Femur (tissue), 1 donor: ENCODE measurements around the gene CXCL5.

Experiments
- DNase-seq: peaks from one replicate; pipeline ENCODE4 v3.0.0-alpha.2; 2017

The CXCL5 gene

GRCh38 chr4:73998040-73999011 is at the start of gene CXCL5:
Gene CXCL5 (minus strand): TSS chr4:73998677. CDS start chr4:73998581, 96 bp downstream.
- DNase-seq = peak; percentile 46

GRCh38 chr4:74047152-74047551 is 48.7 kb upstream of the CXCL5 start:
- DNase-seq = no peak

GRCh38 chr4:74045772-74046171 is 47.3 kb upstream of the CXCL5 start:
- no peak for DNase-seq

- DNase-seq = no peak
These were observed 46.8 kb upstream of the CXCL5 start for GRCh38 chr4:74045247-74045646.

- no peak for DNase-seq
These were observed 46.2 kb upstream of the CXCL5 start for GRCh38 chr4:74044677-74045076.

- no peak for DNase-seq
These were observed 44.2 kb upstream of the CXCL5 start for GRCh38 chr4:74042681-74043080.

- no peak for DNase-seq
These were observed 42.9 kb upstream of the CXCL5 start for GRCh38 chr4:74041418-74041817.

GRCh38 chr4:74039315-74039763 is 40.9 kb upstream of the CXCL5 start:
- DNase-seq = no peak

- DNase-seq = peak; percentile 70
These were observed 40.2 kb upstream of the CXCL5 start, which contains the start of gene CXCL3 for GRCh38 chr4:74038425-74039314. Gene CXCL3 (minus strand): TSS chr4:74038689. CDS start chr4:74038611, 78 bp downstream.

GRCh38 chr4:74038086-74038424 is 39.6 kb upstream of the CXCL5 start:
- DNase-seq = no peak

GRCh38 chr4:74037076-74037955 is 38.8 kb upstream of the CXCL5 start:
- DNase-seq = no peak

GRCh38 chr4:74033739-74034138 is 35.3 kb upstream of the CXCL5 start:
- no peak for DNase-seq

GRCh38 chr4:74032064-74032463 is 33.6 kb upstream of the CXCL5 start:
- DNase-seq = no peak

GRCh38 chr4:74031576-74031975 is 33.1 kb upstream of the CXCL5 start:
- no peak for DNase-seq

GRCh38 chr4:74030285-74030684 is 31.8 kb upstream of the CXCL5 start:
- no peak for DNase-seq

- DNase-seq = no peak
These were observed 30.0 kb upstream of the CXCL5 start for GRCh38 chr4:74028504-74028903.

- no peak for DNase-seq
These were observed 25.2 kb upstream of the CXCL5 start for GRCh38 chr4:74023709-74024108.

- DNase-seq = no peak
These were observed 23.1 kb upstream of the CXCL5 start for GRCh38 chr4:74021601-74022000.

GRCh38 chr4:74018771-74019170 is 20.3 kb upstream of the CXCL5 start:
- no peak for DNase-seq

- DNase-seq = no peak
These were observed 19.6 kb upstream of the CXCL5 start for GRCh38 chr4:74018116-74018515.

- no peak for DNase-seq
These were observed 17.6 kb upstream of the CXCL5 start for GRCh38 chr4:74016068-74016467.

- DNase-seq = no peak
These were observed 16.8 kb upstream of the CXCL5 start for GRCh38 chr4:74015126-74015780.
